WERI-Rb-1 (cell line): Measurements from ENCODE around the gene ATP6V0D1.

Experiments
- DNase-seq: peaks from one replicate; pipeline ENCODE4 v3.0.0-alpha.2; 2020
- H3K27ac ChIP-seq: fragments of 250-450 bp; sonication (Bioruptor Pico); 2 replicates; pipeline ENCODE4 v1.5.1; 2020; ENCODE audit warnings: mild to moderate bottlenecking, moderate library complexity
- H3K27me3 ChIP-seq: fragments of 250-450 bp; sonication (Bioruptor Pico); 2 replicates; pipeline ENCODE4 v1.5.1; 2021; ENCODE audit warnings: mild to moderate bottlenecking, low read depth, moderate library complexity; ENCODE audit not compliant: insufficient read depth, severe bottlenecking
- H3K36me3 ChIP-seq: fragments of 250-450 bp; sonication (Bioruptor Pico); 2 replicates; pipeline ENCODE4 v1.5.1; 2020; ENCODE audit warnings: mild to moderate bottlenecking, moderate library complexity
- H3K4me3 ChIP-seq: 2 replicates; pipeline ENCODE4 v1.5.1; 2011; ENCODE audit warnings: low read depth, mild to moderate bottlenecking, control low read depth, low read length
- H3K9me3 ChIP-seq: fragments of 250-450 bp; sonication (Bioruptor Pico); 2 replicates; pipeline ENCODE4 v1.5.1; 2021; ENCODE audit warnings: mild to moderate bottlenecking, moderate library complexity; ENCODE audit not compliant: severe bottlenecking
- TF ChIP-seq, protein P1 (sequence below): IDR thresholded peaks from 2 replicates; pipeline ENCODE4 v1.5.1; 2011; ENCODE audit warnings: low read depth, mild to moderate bottlenecking, control low read depth, inconsistent platforms, low read length

Gene ATP6V0D1

DNA sequence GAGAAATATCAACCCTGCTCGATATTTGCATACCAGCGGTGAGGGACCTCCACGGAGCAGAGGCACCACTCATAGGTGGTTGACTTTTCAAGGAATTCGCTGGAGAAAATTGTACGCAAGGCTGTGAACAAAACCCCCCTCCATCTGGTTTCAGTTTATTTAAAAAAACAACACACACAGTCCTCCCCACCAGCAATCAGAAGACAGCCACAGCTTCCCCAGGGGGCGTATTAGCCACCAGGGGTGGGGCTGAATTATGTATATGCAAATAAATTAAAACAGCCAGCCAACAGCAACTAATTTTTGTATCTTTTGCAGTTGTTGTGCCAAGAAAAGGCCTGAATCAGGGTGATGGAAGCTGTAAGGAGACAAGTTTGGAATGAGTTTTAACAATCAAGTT is 55.9 kb downstream of the ATP6V0D1 start:
- Histone ChIP-seq H3K27ac (no peak overlapping the region), H3K36me3 (no peaks in the 10 kb centered on the region), H3K9me3 (no peaks in the 10 kb centered on the region), H3K4me3 (no peak overlapping the region), H3K27me3 (no peaks in the 10 kb centered on the region)
- DNase-seq = no peak
- TF ChIP-seq, protein P1, sequence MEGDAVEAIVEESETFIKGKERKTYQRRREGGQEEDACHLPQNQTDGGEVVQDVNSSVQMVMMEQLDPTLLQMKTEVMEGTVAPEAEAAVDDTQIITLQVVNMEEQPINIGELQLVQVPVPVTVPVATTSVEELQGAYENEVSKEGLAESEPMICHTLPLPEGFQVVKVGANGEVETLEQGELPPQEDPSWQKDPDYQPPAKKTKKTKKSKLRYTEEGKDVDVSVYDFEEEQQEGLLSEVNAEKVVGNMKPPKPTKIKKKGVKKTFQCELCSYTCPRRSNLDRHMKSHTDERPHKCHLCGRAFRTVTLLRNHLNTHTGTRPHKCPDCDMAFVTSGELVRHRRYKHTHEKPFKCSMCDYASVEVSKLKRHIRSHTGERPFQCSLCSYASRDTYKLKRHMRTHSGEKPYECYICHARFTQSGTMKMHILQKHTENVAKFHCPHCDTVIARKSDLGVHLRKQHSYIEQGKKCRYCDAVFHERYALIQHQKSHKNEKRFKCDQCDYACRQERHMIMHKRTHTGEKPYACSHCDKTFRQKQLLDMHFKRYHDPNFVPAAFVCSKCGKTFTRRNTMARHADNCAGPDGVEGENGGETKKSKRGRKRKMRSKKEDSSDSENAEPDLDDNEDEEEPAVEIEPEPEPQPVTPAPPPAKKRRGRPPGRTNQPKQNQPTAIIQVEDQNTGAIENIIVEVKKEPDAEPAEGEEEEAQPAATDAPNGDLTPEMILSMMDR = no peak

DNA sequence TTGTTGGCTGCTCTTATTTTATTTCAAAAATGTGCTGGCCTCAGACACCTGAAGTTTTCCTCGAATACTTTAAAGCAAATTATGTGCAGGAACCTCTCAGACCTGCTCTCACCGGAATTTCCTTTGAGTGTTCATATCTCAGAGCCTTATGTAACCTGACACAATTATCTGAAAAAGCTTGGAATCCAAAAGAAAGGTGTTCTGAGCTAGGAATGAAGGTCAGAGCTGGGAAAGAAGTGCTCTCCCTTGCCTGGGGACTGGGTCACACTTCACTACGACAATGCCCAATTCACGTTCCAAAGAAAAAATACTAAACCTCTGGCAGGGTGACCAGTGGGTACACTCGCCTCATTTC is 56.7 kb downstream of the ATP6V0D1 start:
- no peak overlapping the region for H3K27ac ChIP-seq
- no peaks in the 10 kb centered on the region for H3K27me3 ChIP-seq
- no peak for DNase-seq
- no peaks in the 10 kb centered on the region for H3K36me3 ChIP-seq
- TF ChIP-seq, protein P1 = no peak
- H3K4me3 ChIP-seq = no peak overlapping the region
- no peaks in the 10 kb centered on the region for H3K9me3 ChIP-seq

DNA sequence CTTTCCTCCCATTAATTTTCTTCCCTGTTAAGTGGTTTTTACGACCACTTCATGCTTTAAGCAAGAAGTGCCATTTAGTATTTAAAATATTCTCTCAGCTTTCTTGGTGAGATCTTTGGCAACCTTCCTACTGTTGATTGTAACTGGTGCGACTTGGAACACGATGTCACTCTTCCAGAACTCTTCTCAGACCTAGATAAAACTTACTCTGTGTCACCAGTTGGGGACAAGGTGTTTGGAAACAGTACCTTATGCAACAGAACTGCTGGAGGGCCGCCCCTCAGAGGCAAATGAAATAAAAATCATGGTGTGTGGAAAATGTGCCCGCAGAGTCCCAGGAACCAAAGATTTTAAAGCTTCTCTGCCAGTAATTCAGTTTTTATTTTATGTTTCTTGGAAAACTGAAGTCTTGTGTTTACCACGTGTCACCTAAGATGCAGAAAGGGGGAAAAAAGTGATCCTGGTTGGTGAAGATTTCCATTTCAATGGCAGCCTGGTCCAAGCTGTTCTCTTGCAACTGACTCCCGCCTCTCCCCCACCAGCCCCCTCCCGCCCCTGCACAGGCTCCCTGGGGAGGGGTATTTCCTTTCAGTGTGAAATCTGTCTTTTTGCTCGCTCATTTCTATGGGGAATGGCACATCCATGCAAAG is 57.2 kb downstream of the ATP6V0D1 start:
- H3K9me3 ChIP-seq = no peaks in the 10 kb centered on the region
- H3K36me3 ChIP-seq = no peaks in the 10 kb centered on the region
- TF ChIP-seq, protein P1 = no peak
- DNase-seq = no peak
- H3K4me3 ChIP-seq = no peak overlapping the region
- no peaks in the 10 kb centered on the region for H3K27me3 ChIP-seq
- no peak overlapping the region for H3K27ac ChIP-seq

DNA sequence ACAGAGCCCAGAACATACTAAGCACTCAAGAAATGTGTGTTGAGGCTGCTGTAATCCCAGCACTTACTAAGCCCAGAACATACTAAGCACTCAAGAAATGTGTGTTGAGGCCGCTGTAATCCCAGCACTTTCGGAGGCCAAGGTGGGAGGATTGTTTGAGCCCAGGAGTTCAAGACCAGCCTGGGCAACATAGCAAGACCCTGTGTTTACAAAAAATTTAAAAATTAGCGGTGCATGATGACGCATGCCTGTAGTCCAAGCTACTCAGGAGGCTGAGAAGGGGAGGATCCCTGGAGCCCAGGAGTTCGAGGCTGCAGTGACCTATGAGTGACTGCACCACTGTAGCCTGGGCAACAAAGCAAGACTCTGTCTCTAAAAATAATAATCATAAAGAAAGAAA is 57.9 kb downstream of the ATP6V0D1 start:
- no peak for DNase-seq
- TF ChIP-seq, protein P1 = no peak

DNA sequence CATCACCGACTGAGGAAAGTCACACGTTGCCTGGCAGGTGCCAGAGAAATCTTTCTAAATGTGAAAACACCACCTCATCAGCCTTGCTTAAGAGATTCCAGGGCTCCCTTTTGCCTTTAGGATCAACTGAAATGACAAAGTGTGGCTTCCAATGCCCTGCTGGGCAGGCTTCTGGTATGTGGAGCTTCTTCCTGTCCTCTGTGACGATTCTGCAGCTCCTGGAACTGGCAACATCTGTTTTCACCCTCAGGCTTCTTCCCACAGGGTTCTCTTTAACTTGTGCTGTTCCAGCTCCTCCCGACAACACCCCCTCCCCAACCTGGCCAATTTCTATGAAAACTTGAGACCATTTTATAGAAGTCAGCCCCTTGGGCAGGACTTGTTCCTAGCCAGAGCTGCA is 59.9 kb downstream of the ATP6V0D1 start:
- no peak for DNase-seq
- TF ChIP-seq, protein P1 = no peak
- Histone ChIP-seq H3K27me3 (no peaks in the 10 kb centered on the region), H3K36me3 (no peaks in the 10 kb centered on the region), H3K9me3 (no peaks in the 10 kb centered on the region), H3K4me3 (no peak overlapping the region), H3K27ac (no peak overlapping the region)

More for the DNA sequence above, 57.9 kb downstream of the ATP6V0D1 start:
- Histone ChIP-seq H3K9me3 (no peaks in the 10 kb centered on the region), H3K27me3 (no peaks in the 10 kb centered on the region), H3K27ac (no peak overlapping the region), H3K4me3 (no peak overlapping the region), H3K36me3 (no peaks in the 10 kb centered on the region)

DNA sequence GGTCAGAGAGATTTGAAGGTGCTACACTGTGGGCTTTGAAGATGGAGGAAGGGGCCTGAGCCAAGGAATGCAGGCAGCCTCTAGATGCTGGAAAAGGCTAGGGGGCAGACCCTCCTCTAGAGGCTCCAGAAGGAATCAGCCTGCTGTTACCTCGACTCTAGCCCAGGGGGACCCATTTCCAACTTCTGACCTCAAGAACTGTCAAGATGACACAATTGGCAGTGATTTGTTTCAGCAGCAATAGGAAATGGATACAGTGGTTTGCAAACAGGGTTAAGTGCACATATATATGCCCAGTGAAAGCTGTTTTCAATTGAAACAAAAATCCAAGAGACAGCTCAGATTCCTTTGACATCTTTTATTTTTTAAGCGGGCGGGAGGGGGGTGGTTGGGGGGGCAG is 61.0 kb downstream of the ATP6V0D1 start:
- no peak for DNase-seq
- TF ChIP-seq, protein P1 = 0 out of 2 replicates have a peak, but pooled peaks have one; percentile 36
- no peak overlapping the region for H3K4me3 ChIP-seq
- no peaks in the 10 kb centered on the region for H3K36me3 ChIP-seq
- no peaks in the 10 kb centered on the region for H3K27me3 ChIP-seq
- no peaks in the 10 kb centered on the region for H3K9me3 ChIP-seq
- peak overlapping the region; percentile 17; the same call in 1 of the 2 replicates for H3K27ac ChIP-seq
